GM21528 (cell line): ENCODE measurements around the gene ASIC3.

Experiments
- ATAC-seq: cut with Tn5 transposase; IDR thresholded peaks from one replicate; pipeline ENCODE4 v1.9.1; 2021; ENCODE audit warnings: mild to moderate bottlenecking, moderate library complexity; ENCODE audit not compliant: unreplicated experiment, low FRiP score

ASIC3 gene

DNA sequence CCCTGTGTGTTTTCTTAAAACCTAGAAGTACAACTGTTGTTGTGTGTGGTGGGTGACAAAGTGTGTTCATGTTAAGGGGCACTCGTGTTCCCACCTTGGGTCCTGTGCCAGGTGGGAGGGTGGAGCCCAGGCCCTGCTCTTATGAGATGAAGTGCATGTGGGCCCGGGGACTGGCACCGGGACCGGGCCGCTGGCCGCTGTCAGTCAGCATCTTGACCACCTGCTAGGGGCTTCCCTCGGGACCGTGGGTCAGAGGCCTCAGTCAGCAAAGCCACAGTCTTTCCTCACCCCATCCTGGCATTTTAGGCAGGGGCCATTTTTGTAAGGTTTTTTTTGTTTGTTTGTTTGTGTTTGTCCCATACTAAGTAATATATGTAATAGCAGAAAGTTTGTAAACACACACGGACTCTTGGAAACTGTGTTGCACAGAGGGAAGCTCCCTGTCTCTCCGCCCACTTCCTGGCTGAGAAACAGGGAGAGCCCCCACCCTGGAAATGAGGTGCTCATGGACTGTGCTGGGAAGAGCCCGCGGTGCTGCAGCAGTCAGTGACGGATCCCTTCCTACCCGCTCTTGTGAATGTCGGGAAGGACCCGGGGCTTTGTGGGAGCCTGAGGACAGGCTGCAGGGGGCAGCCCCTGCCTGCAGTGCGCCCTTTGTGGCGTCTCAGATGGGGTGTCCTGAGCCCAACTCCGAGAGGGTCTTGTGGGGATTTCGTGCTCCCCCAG, 51.3 kb downstream of the ASIC3 start:
- no peak for ATAC-seq

DNA sequence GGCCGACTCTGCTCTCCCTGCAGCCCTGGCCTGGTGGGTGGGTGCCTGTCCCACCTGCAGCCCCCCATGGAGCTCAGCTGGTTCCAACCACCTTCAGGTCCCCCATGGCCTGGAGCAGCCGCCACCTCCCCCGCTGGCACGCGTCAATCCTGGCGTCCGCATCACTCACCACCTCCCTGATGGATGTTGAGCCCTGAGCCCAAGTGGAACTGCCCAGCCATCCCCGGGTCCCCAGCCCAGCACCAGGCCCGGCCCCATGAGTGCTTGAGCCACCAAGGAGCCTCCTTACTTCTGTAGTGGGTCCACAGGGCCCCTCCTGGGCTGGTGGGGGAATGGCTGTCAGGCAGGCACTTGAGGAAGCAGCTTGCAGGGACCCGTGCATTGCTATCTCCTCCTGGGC, 52.6 kb downstream of the ASIC3 start:
- no peak for ATAC-seq

DNA sequence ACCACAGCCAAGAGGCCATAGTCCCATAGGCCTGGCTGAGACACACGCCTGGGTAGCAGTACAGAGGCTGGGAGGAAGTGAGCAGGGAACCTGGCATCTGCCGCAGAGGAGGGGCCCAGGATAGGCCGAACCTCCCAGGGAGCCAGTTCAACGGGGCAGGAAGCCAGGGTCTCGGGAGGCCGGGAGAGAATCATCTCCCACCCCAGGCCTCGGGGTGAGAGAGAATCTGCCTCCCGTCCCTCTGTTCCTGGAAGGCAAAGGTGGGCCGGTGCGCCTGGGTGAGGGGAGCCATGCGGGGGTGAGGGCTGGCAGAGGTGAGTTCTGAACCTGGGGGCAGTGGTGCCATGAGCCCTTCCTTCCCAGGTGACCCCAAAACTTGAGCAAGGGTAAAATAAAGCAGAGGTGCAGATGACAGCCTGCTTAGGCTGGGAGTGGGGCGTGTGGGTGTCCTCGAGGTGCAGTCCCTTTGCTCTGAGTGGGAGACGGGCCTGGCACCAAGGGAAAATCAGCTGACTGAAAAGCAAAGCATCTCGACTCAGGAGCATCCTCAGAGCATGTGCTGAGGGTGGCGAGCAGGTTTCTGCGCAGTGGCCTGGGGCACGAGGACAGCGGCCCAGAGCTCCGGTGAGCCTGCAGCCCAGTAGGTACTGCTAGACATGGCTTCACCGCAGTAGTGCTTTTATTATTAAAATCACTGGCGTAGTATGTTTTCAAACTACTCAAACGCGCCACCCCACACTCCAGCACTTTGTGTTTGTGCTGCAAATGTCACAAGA, 53.5 kb downstream of the ASIC3 start:
- ATAC-seq, result no peak
